Measurements from ENCODE around the gene SFXN3.

SFXN3 gene

DNA sequence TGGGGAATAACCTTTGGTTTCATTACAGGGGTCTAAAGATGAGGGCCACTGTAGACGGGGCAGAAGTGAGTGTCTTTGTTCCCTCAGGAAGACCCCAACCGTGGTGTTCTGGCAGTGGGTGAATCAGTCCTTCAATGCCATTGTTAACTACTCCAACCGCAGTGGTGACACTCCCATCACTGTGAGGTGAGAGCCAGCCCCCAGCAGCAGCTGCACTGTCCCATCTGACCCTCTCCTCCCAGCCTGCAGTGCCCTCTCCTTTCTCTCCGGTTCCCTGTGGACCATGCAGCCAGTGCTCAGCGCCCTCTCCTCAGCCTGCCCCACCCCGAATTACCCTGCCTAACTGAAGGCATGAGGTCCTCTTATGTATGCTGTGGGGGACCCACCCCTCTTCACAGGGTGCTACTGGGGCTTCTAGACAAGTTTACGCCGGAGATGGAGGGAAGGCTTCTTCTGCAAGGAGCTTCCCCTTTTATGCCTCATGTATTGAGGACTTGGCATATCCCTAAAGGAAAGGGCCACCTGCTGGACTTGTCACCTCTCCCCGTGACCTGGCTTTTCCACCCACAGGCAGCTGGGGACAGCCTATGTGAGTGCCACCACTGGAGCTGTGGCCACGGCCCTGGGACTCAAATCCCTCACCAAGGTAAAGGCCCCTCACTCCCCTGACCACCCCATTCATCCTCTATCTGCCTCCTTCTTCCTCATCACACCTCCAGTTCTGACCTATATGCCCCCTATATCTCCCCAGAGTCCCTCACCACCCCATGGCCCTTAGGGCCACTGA is 5.1 kb downstream of the SFXN3 start:
- DNase-seq (ENCODE audit: low read depth, low spot score) = no peak

DNA sequence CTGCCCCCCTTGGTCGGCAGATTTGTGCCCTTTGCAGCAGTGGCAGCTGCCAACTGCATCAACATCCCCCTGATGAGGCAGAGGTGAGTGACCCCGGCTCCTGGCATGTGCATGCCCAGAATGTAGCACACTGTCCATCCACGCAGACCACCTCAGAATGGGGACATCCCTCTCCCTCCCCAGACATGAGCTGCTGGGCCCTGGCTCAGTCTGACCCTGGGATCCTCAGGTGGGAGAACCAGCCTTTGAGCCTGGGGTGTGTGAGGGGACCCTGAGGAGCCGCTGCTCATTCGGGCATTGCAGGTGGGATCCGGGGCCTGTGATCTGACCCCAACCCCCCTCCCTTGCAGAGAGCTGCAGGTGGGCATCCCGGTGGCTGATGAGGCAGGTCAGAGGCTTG is 5.7 kb downstream of the SFXN3 start:
- no peak for DNase-seq (ENCODE audit: low read depth, low spot score)

DNA sequence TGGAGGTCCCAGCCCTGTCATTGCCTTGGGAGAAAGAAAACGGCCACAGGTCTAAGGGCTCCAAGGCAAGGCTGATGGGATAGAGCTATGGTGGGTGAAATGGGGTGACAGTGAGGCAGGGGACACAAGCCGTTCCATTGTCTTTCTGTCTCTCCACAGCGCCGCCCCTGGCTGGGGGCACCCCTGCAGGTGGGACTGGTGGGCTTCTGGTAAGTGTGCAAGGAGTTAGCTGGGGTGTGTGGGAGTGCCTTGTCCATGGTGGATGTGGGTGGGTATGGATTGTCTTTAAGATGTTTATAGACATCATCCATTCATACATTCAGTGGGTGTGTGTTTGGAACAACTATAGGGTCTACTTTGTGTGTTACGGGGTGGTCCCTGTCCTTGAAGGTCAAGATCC is 7.5 kb downstream of the SFXN3 start:
- no peak for DNase-seq (ENCODE audit: low read depth, low spot score)

DNA sequence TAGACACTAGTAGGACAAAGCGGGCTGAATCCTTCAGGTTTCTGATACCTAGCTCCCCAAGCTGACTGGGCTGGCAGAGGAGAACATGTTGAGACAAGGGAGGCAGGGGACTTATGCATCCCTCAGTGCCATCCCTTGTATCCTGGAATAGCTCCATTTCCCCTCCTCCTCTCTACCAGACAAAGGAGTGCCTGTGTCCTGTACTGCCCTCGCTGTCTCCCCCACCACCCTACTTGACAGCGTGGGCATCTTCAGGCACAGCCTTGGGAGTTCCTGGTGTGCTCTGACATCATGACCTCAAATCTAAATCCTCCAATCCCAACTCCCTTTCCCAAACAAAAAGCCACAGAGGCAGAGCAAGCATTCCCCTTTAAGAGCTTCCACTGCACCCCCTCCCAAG is 9.0 kb downstream of the SFXN3 start:
- DNase-seq (ENCODE audit: low read depth, low spot score) = no peak

DNA sequence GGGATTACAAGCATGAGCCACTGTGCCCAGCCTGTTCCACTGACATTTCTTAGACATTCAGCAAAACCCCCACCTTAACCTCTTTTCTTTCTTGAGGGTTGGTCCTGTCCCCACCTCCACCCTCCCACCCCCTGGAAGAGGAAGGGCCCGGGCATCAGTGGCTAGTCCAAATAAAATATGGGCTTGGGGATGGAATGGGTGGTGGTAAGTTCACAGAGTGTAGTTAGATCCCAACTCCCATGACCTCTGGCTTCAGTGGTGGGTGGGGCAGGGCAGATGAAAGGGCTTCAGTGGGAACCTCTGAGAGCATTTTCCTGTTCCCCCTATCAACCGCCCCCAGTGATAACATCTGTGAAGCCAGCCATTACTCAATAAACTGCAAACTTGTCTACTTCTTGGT is 9.8 kb downstream of the SFXN3 start:
- no peak for DNase-seq (ENCODE audit: low read depth, low spot score)

DNA sequence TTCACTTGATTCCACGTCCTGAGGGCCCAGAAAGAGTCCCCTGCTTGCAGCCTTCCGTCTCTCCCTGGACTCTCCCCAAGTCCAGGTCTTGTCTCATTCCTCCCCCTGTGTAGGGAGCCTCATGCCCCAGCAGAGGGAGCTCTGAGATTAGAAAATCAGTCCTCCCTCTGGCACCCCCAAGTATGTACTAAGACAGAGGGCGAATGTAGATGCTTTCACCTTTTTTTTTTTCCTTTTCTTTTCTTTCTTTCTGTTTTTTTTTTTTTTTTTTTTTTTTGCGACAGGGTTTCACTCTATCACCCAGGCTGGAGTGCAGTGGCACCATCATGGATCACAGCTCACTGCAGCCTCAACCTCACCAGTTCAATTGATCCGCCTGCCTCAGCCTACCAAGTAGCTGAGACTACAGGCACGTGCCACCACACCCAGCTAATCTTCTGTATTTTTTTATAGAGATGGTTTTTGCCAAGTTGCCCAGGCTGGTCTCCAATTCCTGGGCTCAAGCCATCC is 10.3 kb downstream of the SFXN3 start:
- DNase-seq (ENCODE audit: low read depth, low spot score) = peak; percentile 55

DNA sequence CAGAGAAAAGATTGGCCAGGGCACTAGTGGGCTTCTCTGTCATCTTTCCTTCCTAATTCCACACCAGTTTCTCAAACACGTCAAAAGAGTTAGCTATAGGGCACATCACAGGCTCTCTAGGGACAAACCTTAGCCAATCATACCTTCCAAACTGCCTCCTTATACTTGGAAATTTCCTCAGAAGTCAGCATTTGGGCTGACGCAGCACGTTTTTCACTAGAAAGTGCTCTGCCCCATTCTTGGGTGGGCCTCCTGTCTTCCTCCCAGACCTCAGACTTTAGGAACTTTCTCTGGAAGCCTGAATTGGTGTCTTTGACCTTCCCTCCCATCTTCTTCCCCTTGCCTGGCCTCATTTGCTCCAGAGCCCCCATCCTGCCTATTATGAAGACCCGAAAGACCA is 11.1 kb downstream of the SFXN3 start:
- no peak for DNase-seq (ENCODE audit: low read depth, low spot score)

DNA sequence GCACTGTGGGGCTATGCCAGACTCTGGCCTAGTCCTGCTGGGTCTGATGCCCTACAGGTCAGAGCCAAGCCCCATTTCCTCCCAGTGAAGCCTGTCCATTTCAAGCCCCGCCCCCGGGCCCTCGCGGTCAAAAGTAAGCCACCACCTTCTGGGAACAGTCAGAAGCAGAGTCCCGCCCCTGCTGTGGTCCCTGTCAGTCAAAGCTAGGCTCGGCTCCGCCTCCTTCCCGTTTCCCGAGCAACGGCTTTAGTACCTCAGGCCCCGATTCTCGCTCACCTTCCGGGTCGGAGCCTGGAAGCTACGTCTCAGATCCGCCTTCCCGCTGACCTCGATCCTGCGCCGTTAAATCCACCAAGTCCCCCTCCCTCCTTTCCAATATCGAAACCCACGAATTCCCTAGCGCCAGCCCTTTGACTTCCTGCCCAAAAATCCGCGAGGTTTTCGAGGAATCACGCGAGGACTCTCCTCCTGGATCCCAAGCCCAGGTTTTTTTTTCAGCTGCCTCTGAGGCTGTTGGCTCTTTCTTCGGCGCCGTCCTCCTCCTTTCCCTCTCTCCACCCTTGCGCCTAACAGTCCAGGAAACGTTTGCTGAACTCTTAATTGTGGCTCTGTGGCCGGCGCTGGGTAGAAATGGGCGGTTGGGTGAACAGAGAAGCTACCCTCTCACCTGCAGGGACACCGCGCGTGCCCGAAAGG is 11.8 kb downstream of the SFXN3 start:
- DNase-seq (ENCODE audit: low read depth, low spot score) = peak; percentile 86

DNA sequence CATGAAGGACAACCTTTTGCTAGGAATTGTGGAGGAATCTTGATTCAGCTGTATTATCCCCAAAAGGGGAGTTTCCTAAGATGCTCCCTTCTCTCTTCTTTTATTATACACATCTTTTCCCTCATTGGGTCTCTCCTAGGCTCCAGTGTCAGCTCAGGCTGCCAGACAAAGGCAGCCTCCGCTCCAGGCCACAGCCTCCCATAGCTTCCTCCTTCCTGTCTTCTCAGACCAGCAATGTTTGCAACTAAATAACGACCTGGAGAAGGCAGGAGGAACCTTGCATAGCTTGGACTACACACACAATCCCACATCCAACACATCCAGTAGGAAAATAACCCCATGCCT is 12.3 kb downstream of the SFXN3 start:
- no peak for DNase-seq (ENCODE audit: low read depth, low spot score)

DNA sequence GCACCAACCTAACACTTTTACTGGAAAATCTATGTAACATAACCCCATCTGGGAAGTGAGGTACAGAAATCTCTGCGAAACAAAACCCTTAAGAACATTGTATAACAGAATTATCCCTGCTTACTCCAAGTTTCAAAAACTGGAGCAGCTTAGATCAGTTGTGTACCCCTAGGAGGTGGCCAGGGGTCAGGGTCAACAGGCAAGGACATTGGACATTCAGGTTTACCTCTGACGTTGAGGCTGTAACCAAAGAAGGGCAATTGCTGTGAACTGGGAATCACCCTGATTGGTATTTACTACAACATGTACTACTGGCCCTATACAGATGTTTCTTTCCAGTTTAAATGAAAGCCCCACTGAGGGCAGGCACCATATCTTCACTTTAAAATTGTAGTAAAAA is 13.1 kb downstream of the SFXN3 start:
- DNase-seq (ENCODE audit: low read depth, low spot score) = no peak

DNA sequence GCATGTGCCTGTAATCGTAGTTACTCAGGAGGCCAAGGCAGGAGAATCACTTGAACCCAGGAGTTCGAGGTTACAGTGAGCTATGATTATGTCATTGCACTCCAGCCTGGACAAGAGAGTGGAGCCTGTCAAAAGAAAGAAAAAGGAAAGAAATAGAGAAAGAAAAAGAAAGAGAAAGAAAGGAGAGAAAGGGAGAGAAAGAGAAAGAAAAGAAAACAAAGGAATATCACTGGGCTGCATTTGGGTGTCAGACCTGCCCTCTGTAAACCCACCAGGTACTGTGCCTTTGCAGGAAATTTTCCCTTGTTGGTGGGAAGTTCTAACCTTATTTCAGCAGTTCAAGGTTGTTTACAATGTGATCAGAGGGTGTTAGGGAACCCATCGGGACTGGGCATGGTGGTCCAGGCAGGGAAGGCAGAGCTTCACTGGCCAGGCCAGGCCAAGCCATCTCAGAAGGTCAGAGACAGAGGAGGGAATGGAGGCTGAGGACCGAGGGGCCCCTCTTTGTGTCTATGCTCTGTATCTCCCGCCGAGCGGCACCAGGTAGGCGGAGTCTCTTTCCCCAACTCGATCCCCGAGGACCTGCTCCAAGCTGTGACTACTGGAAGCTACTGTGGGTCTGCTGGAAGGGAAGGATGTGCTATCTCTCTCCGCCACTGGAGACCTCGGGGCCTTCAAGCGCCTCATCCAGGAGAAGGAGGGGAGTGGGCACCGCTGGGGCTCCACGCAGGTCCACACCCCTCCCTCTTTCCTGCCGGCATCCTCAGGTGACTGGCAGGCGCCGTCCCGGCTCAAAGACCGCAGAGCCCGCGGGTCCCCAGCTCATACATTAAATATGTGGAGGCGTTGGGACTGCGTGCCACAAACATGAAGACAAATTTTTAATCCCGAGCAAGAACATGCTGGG is 15.6 kb downstream of the SFXN3 start:
- DNase-seq (ENCODE audit: low read depth, low spot score) = no peak

DNA sequence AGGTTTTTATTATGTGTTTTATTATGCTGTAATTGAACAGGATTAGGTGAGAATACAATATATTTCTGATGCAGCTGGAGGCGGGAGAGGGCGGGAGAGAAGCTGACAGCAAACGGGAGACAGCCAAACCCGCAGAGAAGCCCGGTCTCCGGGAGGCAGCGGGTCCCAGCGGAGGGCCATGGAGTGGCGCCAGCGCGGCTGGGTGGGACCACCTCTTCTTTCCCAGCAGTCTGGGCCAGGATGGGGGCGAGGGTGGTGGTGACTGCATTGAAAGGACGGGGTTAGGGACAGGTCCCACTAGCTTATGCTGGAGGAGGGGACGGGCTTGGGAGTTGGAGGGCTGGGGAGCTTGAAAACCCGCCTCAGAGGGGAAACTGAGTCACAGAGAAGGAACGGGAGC is 16.2 kb downstream of the SFXN3 start:
- DNase-seq (ENCODE audit: low read depth, low spot score) = no peak

DNA sequence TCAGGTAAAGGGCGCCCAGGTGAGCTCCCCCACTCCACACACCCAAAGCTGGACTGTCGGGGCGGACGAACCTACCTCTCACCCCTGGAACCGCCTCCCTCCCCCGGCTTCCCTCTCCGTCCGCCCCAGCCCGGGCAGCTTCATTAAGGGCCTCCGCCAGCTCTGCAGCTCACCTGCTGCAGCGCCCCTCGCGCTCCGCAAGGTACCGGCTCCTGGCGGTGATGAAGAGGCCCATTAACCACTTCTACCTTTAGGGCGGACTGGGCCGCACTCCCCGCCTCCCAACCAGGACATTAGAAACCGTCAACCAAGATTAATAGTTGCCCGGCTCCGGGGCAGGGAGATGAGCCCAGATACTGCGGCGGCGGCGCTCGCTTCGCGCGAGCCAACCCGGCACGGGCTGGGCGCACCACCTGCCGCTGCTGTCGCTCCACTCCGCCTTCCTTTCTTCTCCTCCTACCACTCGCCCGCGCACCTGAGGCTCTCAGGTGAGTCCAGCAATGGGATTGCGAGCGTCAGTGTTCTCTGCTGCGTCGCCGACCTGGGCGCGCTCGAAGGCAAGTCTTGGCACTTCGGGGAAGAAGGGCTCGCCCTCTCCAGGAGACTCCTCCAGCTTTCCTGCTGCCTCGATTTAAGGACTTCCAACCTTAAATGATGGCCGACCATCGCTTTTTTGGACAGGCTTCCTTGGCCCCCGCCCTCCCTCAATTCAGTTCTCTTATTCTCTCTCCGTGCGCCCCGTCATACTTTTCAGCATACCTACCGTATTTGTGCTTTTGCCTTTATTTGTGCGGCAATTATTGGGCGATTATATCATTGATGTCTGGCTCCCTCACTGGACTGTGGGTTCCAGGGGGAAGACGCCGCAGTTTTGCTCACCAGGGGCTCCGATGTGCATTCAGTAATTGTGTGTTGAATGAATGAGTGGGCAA is 17.2 kb downstream of the SFXN3 start:
- DNase-seq (ENCODE audit: low read depth, low spot score) = no peak

DNA sequence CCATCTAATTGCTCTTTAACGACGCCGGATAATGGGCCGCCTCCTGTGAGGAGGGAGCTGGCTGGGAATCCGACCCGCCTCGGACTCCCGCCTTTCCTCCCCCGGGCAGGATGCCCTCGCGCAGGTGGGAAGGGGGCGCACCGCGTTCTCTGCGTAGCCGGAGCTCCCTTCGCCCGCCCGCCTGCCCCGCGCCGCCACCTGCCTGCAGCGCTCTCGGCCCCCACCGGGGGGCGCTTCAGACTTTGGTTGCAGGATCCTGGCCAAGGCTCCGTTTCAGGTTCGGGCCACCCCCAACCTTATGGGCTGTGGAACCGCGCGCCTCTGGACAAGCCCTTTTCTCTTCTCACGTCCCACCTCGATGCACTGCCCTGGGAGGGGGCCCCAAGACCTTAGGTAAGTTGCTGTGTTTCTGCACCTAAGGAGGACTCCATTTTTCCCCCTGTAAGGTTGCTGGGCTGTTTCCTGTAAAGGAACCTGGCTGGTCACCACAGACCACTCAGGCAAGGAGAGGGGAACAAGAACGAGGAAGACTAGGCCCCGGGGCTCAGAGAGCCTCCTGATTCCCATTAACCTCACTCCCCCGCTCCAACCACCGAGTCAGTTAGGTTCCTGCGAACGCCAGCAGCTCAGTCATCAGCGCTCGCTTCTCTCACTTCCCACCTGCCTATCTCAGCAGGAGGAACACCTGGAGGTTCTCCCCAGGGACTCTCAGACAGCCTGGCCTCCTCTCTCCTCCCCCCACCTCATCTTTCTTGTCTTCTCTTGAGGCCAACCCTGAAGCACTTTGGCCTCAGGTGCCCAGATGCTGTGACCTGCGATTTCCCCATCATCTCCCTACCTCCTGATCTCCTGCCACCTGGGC is 19.4 kb downstream of the SFXN3 start:
- no peak for DNase-seq (ENCODE audit: low read depth, low spot score)

DNA sequence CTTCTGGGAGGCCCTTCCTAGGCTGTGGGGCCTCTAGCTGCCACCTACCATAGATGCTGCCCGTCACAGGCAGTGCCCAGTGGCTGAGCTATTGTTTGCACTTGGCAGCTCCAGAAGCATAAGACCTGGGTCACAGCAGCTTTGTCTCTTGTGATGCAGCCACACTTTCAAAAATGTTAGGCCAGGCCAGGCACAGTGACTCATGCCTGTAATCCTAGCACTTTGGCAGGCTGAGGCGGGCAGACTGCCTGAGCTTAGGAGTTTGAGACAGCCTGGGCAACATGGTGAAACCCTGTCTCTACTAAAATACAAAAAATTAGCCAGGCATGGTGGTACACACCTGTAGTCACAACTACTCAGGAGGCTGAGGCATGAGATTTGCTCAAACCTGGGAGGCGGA is 21.3 kb downstream of the SFXN3 start:
- DNase-seq (ENCODE audit: low read depth, low spot score) = no peak

DNA sequence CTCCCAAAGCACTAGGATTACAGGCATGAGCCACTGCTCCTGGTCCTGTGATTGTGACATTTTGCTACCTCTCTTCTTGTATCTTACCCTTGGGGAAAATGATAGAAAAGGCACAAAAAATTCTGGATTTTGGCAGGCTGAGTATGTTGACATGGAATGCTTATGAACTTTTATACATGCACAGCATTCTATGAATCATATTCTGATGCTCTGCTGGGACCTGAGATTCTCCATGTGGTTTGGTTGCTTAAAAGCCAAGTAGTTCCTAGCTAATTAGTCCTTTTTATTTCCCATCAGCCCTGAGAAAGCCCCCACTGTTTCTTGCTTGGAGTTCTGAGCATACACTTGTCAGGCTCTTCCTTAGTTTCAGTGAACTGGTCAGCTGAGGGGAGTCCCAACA is 22.5 kb downstream of the SFXN3 start:
- DNase-seq (ENCODE audit: low read depth, low spot score) = no peak

DNA sequence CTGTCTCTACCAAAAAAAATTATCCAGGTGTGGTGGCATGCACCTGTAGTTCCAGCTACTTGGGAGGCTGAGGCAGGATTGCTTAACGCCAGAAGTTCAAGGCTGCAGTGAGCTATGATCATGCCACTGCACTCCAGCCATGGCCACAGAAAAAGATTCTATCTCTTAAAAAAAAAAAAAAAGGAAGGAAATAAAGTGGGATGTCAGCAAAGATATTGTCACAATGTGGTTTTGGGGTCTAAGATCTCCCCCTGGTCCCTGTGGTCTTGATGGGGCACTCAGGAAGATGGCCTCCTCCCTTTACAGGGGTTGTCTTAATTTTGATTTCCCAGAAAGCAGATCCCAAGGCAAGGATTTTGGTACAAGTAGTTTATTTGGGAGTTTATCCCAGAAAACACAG is 23.3 kb downstream of the SFXN3 start:
- no peak for DNase-seq (ENCODE audit: low read depth, low spot score)

DNA sequence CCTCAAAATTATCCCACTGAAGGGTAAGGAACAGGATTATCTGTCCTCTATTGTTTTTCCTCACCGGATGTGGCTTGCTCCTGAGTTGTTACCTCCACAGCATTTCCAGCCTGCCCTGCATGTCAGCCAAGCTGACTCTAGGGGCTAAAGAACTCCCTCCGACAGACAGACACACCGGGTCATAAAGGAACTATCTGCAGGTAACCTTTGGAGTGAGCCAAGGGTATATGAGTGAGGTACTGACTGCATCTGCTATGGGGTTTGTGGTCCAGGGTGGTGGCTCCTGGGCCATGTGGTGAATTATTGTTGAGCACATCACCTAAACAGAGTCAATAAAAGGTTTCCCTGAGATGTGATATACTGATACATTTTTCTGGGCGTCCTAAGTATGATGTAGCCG is 23.8 kb downstream of the SFXN3 start:
- no peak for DNase-seq (ENCODE audit: low read depth, low spot score)

DNA sequence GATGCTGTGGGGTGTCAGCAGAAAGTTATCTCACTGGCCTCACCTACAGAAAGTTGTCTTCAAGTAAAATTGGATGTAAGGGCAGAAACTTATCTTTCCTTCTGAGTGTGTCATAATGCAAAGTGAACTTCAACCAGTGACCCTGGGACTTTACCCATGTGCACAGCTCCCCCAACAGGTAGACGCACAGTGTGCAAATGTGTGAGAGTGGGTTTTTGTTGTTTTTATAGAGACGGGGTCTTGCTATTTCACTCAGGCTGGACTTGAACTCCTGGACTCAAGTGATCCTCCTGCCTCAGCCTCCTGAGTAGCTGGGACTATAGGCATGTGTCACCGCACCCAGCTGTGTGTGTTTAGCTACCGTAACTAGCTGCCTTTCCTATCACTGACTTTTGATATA is 24.4 kb downstream of the SFXN3 start:
- no peak for DNase-seq (ENCODE audit: low read depth, low spot score)

Data from brain pericyte (primary cell).